Measurements from ENCODE around the gene CCDC110.

Gene CCDC110

DNA sequence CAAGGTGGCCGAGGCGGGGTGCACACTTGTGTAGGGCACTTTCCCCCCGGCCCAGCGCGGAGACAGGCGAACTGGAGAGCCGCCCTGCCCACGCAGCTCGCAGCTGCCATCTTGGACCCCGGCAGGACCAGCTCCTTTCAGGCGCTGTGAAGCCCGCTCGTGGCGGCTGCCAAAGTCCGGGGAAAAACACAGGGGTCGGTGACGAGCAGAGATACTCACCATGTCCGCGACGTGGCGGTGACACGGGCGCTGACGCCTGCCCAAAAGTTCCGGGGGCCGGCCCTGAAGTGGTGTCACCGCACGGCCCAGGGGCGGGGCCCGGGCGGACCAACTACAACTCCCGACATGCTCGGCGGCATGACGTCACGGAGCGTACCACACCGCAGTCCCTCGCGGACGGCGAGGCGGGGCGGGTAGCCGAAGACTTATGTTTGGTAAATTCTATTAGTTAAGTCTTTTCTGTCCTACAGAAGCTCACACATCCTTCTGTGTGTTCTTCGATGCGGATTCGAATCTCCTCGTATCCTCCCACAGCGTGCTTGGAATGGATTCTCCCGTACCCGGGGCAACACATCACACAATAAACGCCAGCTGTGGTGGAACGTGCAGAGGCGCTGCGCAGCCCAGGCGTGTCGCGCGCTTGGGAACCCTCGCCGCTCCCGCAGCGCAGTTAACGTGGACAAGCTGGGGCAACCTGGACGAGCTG is 45.7 kb downstream of the CCDC110 start, which contains the start of gene UFSP2:
TSS of gene UFSP2 (minus strand) at position 318 of the 706 bp plus-strand sequence. CDS start at position 222, 96 bp downstream.
- peak within 1 kb of the TSS; percentile 85 for H3K4me3 ChIP-seq (replicated peaks; ENCODE audit: insufficient read depth, low read length)
- TF ChIP-seq SPI1 (IDR thresholded peaks at IDR 0.05; ENCODE audit: borderline replicate concordance, low read depth) (no peak), POLR2AphosphoS5 (IDR thresholded peaks at IDR 0.05; ENCODE audit: low read depth) (peak; percentile 60), GABPA (IDR thresholded peaks at IDR 0.05; ENCODE audit: low read depth) (no peak; the same call in 1 of the 2 replicates)
- TF ChIP-seq, protein P1, sequence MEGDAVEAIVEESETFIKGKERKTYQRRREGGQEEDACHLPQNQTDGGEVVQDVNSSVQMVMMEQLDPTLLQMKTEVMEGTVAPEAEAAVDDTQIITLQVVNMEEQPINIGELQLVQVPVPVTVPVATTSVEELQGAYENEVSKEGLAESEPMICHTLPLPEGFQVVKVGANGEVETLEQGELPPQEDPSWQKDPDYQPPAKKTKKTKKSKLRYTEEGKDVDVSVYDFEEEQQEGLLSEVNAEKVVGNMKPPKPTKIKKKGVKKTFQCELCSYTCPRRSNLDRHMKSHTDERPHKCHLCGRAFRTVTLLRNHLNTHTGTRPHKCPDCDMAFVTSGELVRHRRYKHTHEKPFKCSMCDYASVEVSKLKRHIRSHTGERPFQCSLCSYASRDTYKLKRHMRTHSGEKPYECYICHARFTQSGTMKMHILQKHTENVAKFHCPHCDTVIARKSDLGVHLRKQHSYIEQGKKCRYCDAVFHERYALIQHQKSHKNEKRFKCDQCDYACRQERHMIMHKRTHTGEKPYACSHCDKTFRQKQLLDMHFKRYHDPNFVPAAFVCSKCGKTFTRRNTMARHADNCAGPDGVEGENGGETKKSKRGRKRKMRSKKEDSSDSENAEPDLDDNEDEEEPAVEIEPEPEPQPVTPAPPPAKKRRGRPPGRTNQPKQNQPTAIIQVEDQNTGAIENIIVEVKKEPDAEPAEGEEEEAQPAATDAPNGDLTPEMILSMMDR (IDR thresholded peaks at IDR 0.05; ENCODE audit: insufficient read depth, low read length) = no peak
- TF ChIP-seq, protein P2, sequence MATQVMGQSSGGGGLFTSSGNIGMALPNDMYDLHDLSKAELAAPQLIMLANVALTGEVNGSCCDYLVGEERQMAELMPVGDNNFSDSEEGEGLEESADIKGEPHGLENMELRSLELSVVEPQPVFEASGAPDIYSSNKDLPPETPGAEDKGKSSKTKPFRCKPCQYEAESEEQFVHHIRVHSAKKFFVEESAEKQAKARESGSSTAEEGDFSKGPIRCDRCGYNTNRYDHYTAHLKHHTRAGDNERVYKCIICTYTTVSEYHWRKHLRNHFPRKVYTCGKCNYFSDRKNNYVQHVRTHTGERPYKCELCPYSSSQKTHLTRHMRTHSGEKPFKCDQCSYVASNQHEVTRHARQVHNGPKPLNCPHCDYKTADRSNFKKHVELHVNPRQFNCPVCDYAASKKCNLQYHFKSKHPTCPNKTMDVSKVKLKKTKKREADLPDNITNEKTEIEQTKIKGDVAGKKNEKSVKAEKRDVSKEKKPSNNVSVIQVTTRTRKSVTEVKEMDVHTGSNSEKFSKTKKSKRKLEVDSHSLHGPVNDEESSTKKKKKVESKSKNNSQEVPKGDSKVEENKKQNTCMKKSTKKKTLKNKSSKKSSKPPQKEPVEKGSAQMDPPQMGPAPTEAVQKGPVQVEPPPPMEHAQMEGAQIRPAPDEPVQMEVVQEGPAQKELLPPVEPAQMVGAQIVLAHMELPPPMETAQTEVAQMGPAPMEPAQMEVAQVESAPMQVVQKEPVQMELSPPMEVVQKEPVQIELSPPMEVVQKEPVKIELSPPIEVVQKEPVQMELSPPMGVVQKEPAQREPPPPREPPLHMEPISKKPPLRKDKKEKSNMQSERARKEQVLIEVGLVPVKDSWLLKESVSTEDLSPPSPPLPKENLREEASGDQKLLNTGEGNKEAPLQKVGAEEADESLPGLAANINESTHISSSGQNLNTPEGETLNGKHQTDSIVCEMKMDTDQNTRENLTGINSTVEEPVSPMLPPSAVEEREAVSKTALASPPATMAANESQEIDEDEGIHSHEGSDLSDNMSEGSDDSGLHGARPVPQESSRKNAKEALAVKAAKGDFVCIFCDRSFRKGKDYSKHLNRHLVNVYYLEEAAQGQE (IDR thresholded peaks at IDR 0.05; ENCODE audit: insufficient replicate concordance, low read depth) = no peak

DNA sequence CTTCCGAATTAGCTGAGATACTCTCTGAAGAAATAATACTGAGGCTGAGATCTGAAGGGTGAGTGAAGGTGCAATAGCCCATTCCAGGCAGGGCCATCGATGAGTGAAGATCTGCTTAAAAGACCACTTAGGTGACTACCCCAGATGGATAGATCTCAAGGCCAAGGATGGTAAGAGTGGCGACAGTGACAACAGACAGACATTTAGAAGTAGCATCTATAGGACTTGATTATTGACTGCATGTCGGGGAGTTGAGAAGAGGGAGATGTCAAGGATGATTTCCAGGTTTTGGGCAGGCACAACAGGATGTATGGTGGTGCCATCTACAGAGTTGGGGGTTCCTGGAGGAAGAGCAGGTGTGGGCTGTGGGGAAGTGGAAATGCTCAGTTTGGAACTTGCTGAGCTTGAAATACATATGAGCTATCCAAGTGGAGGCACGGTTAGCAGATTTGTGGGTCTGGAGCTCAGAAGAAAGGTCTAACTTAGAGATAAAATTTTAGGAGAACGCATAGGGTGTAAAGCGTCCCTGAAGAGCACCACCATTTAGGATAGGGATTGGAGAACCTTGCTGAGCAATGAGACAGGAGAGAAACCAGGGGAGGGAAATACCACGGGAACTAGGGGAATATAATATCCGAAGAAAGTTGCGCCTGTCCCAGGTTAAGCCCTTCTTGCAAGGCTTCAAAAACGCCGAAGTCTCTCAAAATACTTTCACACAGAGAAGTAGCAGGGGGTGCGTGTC is 46.5 kb downstream of the CCDC110 start:
- peak; percentile 16 to 18 for DNase-seq (ENCODE audit: low read depth in 1 of 2, low spot score in 1 of 2)
- no peak for TF ChIP-seq GABPA (IDR thresholded peaks at IDR 0.05; ENCODE audit: low read depth)
- TF ChIP-seq POLR2AphosphoS5 (IDR thresholded peaks at IDR 0.05; ENCODE audit: low read depth) = no peak
- no peak; the same call in 1 of the 2 replicates for TF ChIP-seq SPI1 (IDR thresholded peaks at IDR 0.05; ENCODE audit: borderline replicate concordance, low read depth)
- TF ChIP-seq, protein P2 (IDR thresholded peaks at IDR 0.05; ENCODE audit: insufficient replicate concordance, low read depth) = no peak
- TF ChIP-seq, protein P1 (IDR thresholded peaks at IDR 0.05; ENCODE audit: insufficient read depth, low read length) = no peak
- peaks cover 3% of the 10 kb centered on the region for H3K27me3 ChIP-seq (ENCODE audit: insufficient read depth, poor library complexity, severe bottlenecking)
- H3K4me3 ChIP-seq (replicated peaks; ENCODE audit: insufficient read depth, low read length) = peak overlapping the region; percentile 85
- peak overlapping the region; percentile 100 for H3K27ac ChIP-seq (replicated peaks)

More for the DNA sequence above, 45.7 kb downstream of the CCDC110 start, which contains the start of gene UFSP2:
- peaks cover 3% of the 10 kb centered on the region for H3K27me3 ChIP-seq (ENCODE audit: insufficient read depth, poor library complexity, severe bottlenecking)
- DNase-seq (ENCODE audit: low read depth in 1 of 2, low spot score in 1 of 2) = peak; percentile 80 to 86
- peak within 1 kb of the TSS; percentile 100 for H3K27ac ChIP-seq (replicated peaks)

DNA sequence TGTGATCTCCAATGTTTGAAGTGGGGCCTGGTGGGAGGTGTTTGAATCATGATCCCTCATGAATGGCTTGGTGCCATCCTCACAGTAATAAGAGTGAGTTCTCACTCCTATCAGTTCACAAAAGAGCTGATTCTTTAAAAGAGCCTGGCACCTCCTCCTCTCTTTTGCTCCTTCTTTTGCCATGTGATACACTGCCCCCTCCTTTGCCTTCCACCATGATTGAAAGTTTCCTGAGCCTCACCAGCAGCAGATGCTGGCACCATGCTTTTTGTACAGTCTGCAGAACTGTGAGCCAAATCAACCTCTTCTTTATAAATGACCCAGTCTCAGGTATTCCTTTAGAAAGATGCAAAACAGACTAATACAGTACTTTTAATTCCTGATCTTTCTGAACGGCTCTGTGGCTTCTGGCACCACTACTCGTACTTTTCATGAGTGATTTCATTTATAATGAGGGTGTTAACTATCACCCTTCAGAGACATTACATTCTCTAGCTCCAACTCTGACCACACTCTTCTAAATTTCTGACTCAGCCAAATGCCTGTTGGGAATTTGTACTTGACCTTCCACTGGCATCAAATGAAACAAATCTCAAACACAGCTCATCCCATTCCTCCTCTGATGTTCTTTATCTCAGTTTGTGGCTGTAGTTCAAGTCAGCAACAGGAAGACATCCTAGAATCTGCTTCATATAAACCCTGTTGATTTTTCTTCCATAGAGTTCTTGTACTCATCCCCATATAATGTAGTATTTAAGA is 50.0 kb downstream of the CCDC110 start:
- H3K27ac ChIP-seq (replicated peaks) = no peak overlapping the region
- no peak for TF ChIP-seq GABPA (IDR thresholded peaks at IDR 0.05; ENCODE audit: low read depth)
- TF ChIP-seq, protein P1 (IDR thresholded peaks at IDR 0.05; ENCODE audit: insufficient read depth, low read length) = no peak
- no peak for TF ChIP-seq POLR2AphosphoS5 (IDR thresholded peaks at IDR 0.05; ENCODE audit: low read depth)
- TF ChIP-seq SPI1 (IDR thresholded peaks at IDR 0.05; ENCODE audit: borderline replicate concordance, low read depth) = no peak
- TF ChIP-seq, protein P2 (IDR thresholded peaks at IDR 0.05; ENCODE audit: insufficient replicate concordance, low read depth) = no peak
- no peak for DNase-seq (ENCODE audit: low read depth in 1 of 2, low spot score in 1 of 2)
- H3K4me3 ChIP-seq (replicated peaks; ENCODE audit: insufficient read depth, low read length) = no peak overlapping the region
- H3K27me3 ChIP-seq (ENCODE audit: insufficient read depth, poor library complexity, severe bottlenecking) = no peaks in the 10 kb centered on the region
